ENCODE results near the gene KCNA4.

- no peak for TF ChIP-seq CTCF (IDR thresholded peaks at IDR 0.05)
- no peak for TF ChIP-seq POLR2A (IDR thresholded peaks at IDR 0.05)
These were observed 10.0 kb downstream of the KCNA4 start for GRCh38 chr11:30006876-30007275.
